PFSK-1 (cell line): ENCODE data around the gene TLR9.

Source experiments
- FOXP2 ChIP-seq: optimal IDR thresholded peaks from 2 replicates; pipeline ENCODE3; 2011; ENCODE audit warnings: borderline replicate concordance, control low read depth, inconsistent platforms; ENCODE audit not compliant: insufficient read depth; ENCODE audit errors: extremely low read length, extremely low read depth
- POLR2AphosphoS5 ChIP-seq: IDR thresholded peaks from 2 replicates; pipeline ENCODE4 v1.6.1; 2012; ENCODE audit warnings: low read depth, mild to moderate bottlenecking, control low read depth, low read length, moderate library complexity
- REST ChIP-seq, 2 experiments: IDR thresholded peaks; 2 replicates each; pipeline versions ENCODE4 v1.6.1 to v1.8.0; 2011 to 2012; ENCODE audit warnings: low read depth in 2 of 2, low read length in 2 of 2, control low read depth in 1 of 2, inconsistent platforms in 1 of 2, mild to moderate bottlenecking in 1 of 2, moderate library complexity in 1 of 2; ENCODE audit not compliant: insufficient read depth in 1 of 2
- SIN3A ChIP-seq: IDR thresholded peaks from 2 replicates; pipeline ENCODE4 v1.6.1; 2012; ENCODE audit warnings: mild to moderate bottlenecking, low read length, moderate library complexity, borderline replicate concordance; ENCODE audit not compliant: insufficient read depth
- TAF1 ChIP-seq: IDR thresholded peaks from 2 replicates; pipeline ENCODE4 v1.6.1; 2012; ENCODE audit warnings: low read length, control low read depth, borderline replicate concordance; ENCODE audit not compliant: insufficient read depth

The TLR9 gene

GRCh38 chr3:52193065-52193464, 32.4 kb downstream of the TLR9 start:
- TF ChIP-seq POLR2AphosphoS5 (no peak), SIN3A (no peak), FOXP2 (no peak), TAF1 (no peak), REST (IDR thresholded peaks at IDR 0.05; ENCODE audit: insufficient read depth in 1 of 2, low read depth in 2 of 2, low read length in 2 of 2) (no peak)

GRCh38 chr3:52191663-52192062, 33.8 kb downstream of the TLR9 start:
- TF ChIP-seq POLR2AphosphoS5 (no peak), REST (IDR thresholded peaks at IDR 0.05; ENCODE audit: insufficient read depth in 1 of 2, low read depth in 2 of 2, low read length in 2 of 2) (no peak), TAF1 (no peak), FOXP2 (no peak), SIN3A (no peak)

GRCh38 chr3:52190294-52191074, 35.0 kb downstream of the TLR9 start:
- no peak for TF ChIP-seq FOXP2
- TF ChIP-seq SIN3A = no peak
- no peak for TF ChIP-seq TAF1
- no peak for TF ChIP-seq REST (IDR thresholded peaks at IDR 0.05; ENCODE audit: insufficient read depth in 1 of 2, low read depth in 2 of 2, low read length in 2 of 2)
- no peak for TF ChIP-seq POLR2AphosphoS5

- TF ChIP-seq SIN3A (no peak), REST (IDR thresholded peaks at IDR 0.05; ENCODE audit: insufficient read depth in 1 of 2, low read depth in 2 of 2, low read length in 2 of 2) (no peak), POLR2AphosphoS5 (no peak)
Observed at GRCh38 chr3:52188556-52188955, 36.9 kb downstream of the TLR9 start.

GRCh38 chr3:52186729-52187128, 38.7 kb downstream of the TLR9 start:
- TF ChIP-seq REST (IDR thresholded peaks at IDR 0.05; ENCODE audit: insufficient read depth in 1 of 2, low read depth in 2 of 2, low read length in 2 of 2) = no peak
- no peak for TF ChIP-seq POLR2AphosphoS5
- no peak for TF ChIP-seq SIN3A
- TF ChIP-seq FOXP2 = no peak
- no peak for TF ChIP-seq TAF1
